ENCODE data around the gene ATG14.

GRCh38 chr14:55336162-55336561 is 75.5 kb downstream of the ATG14 start:
- TF ChIP-seq EZH2 (IDR thresholded peaks at IDR 0.05) (no peak), POLR2AphosphoS5 (IDR thresholded peaks at IDR 0.05; ENCODE audit: borderline replicate concordance, low read depth, low read length) (no peak), FOXP2 (optimal IDR thresholded peaks at IDR 0.05; ENCODE audit: control extremely low read depth, extremely low read length, insufficient read depth) (no peak)
